NK-92 (cell line): Measurements from ENCODE around the gene WASHC2A.
"Not testable (repeated sequence)": the region's sequence is repeated elsewhere in the genome, so short reads cannot be mapped to it uniquely, and the experiment has no call there.

ENCODE experiments used
- DNase-seq: peaks from one replicate; lab custom pipeline; 2025; ENCODE audit not compliant: unreplicated experiment; lab: John Stamatoyannopoulos, UW

The WASHC2A gene

DNA sequence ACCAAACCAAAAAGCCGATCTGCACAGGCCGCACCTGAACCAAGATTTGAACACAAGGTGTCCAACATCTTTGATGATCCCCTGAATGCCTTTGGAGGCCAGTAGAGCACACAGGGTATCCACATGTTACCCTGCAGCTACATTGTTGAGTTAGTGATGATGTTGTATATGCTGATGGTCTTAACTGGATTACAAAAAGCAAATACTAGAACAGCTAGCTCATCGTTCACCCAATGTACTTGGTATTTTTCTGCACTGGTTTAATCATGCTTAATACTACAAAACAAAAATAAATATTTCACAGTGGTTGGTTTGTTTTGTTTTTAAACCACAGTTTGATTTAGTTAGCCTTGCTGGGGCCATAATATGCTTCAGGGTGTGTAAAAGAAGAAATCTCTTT, 65.1 kb downstream of the WASHC2A start:
- DNase-seq: not testable (repeated sequence)

DNA sequence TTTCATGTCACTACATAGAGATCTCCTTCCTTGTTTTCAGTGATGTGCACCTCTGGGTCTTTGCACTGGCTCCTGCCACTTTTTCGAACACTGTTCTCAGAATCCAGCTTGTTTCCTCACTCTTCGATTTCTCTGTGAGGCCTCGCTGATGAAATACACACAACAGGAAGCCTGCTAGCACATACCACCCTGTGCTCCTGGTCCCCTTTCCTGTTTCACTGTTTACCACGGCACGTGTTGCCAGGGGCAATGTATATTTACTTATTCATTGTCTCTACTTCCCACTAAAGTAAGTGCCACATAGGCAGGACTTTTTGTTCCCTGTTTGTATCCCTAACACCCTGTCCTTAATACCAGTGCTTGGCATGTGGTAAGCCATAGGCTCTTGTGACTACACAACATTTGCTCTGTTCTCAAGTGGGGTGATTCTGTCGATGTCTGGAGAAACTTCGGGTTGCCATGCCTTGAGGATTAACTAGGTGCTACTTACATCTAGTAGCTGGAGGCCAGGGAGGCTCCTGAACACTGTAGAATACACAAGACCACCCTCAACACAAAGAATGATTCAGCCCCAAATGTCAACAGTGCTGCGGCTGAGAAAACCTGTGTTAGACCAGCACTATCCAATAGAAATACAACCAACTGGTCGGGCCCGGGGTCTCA, 75.9 kb downstream of the WASHC2A start:
- DNase-seq: not testable (repeated sequence)

GRCh38 chr10:50145575-50145974, 77.8 kb downstream of the WASHC2A start:
- DNase-seq: not testable (repeated sequence)

DNA sequence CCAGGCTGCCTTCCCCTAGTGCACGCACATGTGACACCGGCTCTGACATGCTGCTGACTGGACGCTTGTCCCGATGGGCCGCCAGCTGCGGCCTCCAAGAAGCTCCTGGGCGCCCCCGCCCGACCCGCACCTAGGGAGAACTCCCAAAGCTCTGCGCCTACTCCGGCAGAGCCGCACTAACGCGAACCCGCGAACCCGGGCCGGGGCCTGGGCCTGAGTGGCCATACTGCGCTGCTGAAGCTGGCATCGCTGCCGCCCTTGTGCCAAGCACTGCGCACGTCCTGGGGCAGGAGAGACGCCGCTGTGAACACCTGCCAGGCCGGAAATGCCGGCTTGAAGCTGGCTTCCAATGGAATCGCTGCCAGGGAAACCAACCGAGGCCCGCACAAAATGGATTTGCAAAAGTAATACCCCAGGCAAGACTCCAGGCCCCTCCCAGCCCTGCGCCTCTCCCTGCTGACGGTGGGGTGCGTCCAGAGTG, 85.1 kb downstream of the WASHC2A start:
- no peak for DNase-seq

DNA sequence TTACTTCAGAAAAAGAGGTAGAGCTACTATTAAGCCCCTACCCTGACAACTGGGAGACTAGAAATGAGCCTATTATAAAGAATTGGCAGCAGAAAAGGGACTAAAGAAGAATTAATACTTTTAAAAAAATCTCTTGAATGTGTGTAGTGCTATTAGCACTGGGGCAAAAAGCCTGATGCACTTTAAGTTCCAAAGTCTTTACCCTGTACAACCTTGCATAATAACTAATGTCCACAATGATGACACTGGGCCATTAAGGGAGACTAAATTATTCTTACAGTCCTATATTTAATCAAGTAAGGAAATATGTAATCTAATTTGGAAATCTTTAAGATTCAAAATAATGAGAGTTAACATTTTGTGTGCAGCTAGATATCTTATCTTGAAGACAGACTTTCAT, 90.1 kb downstream of the WASHC2A start:
- not testable (repeated sequence) for DNase-seq

DNA sequence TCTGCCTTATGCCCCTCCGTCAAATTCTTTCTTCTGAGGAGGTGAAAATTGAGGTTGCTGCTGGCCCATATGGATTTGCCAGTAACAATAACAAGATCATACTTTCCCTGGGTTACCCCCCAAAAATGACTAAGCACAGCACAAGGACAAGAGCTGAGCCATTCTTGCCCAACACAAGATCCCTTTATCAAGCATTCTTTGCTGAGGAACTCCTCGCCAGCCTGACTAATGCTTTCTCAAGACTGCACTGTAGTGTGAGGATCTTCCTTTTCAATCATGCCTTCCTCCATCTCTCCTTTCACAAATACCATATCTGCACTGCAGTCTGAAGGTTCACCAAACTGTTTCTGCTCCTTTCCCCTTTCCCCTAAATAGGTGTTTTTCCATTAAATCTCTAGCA, 92.1 kb downstream of the WASHC2A start:
- DNase-seq: not testable (repeated sequence)

- not testable (repeated sequence) for DNase-seq
Measured at GRCh38 chr10:50165038-50165437, 97.3 kb downstream of the WASHC2A start.

DNA sequence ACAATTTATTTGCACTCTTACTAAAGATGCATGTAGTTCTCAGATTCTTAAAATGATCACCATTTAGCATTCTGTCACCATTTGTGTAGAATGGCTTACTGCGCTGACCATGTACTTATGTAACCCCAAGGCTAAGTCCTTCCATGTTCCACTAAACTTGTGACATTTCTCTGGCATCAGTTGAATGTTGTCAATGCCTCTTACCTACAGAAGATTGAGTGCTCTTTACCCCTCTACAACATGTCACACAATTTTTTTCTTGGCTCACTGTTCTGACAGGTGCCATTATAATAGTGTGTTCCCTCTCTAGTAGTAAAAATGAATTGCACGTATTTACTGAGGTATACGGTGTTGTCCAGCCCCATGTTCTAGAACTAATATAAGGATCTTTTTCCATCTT, 100.1 kb downstream of the WASHC2A start:
- not testable (repeated sequence) for DNase-seq

DNA sequence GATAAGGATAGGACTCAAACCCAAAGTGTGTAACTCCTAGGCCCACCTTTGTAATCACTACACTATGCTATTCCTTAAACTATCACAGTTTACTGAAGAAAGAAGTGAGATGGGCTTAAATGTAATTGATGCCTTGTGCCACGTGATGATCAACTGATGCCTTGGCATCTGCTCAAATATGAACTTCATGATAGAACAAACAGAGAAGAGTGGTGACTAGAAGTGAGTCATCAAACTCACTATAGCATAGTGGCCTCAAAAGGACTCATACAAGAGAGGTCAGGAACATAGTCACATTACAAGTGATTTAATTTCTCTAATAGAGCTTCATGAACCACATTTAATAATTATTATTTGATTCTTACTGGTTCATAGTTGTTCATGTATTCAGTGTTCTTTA, 101.8 kb downstream of the WASHC2A start:
- DNase-seq: not testable (repeated sequence)

- not testable (repeated sequence) for DNase-seq
Measured at GRCh38 chr10:50174788-50175525, 107.2 kb downstream of the WASHC2A start.
